Body of pancreas (tissue), 4 donors: ENCODE results near the gene NSUN2.

Experiments used
- CTCF ChIP-seq, 7 experiments: fragments of 450-650 bp in 4 of 7; fragments of 200-600 bp in 3 of 7; sonication (generic) in 3 of 7; IDR thresholded peaks; one replicate each; pipeline ENCODE4 v1.5.1; 2016 to 2019; ENCODE audit warnings: antibody characterized with exemption in 7 of 7
- POLR2A ChIP-seq, 3 donors: fragments of 450-650 bp; IDR thresholded peaks; one replicate each; pipeline ENCODE4 v1.6.1; 2016; ENCODE audit warnings: antibody characterized with exemption in 3 of 3, mild to moderate bottlenecking in 2 of 3

GRCh38 chr5:6667648-6668047, 34.8 kb upstream of the NSUN2 start:
- TF ChIP-seq CTCF (IDR thresholded peaks at IDR 0.05) (no peak), POLR2A (IDR thresholded peaks at IDR 0.05) (no peak)
